HCT116 (cell line): ENCODE data around the gene ASNS. TPM values are rescaled to one million over a fixed set of nuclear protein-coding genes. Genes with fewer than 3 reads are reported as not detected.

Experiments
- ATAC-seq: fragments of 200-7000 bp; cut with Tn5 transposase; 2 replicates; pipeline ENCODE4 v1.9.1; 2020; ENCODE audit warnings: mild to moderate bottlenecking, moderate library complexity
- BruUV-seq: library from RNA; stranded (reverse); fragments of 400-500 nt; replicated peaks from 2 replicates; lab custom pipeline; 2021; lab: Mats Ljungman, UMichigan
- CTCF ChIA-PET: fragments of 300-600 bp; sonication (Branson Sonifier 250); formaldehyde crosslinking; loops from one replicate; lab custom pipeline; 2021; ENCODE audit warnings: antibody characterized with exemption; lab: Charles Lee
- POLR2A ChIA-PET: fragments of 300-600, 350-600 bp; sonication (Branson Sonifier 250); formaldehyde crosslinking; loops from one replicate; lab custom pipeline; 2021; ENCODE audit warnings: antibody characterized with exemption; lab: Charles Lee
- RAD21 ChIA-PET, 2 experiments: fragments of 300-600 bp; sonication (Branson Sonifier 250); formaldehyde crosslinking; loops; one replicate each; lab custom pipeline; 2023; ENCODE audit warnings: low total read pairs in 2 of 2; ENCODE audit not compliant: uncharacterized antibody in 2 of 2, unreplicated experiment in 2 of 2, low non-redundant PET in 1 of 2; lab: Charles Lee
- DNase-seq: peaks from one replicate; pipeline ENCODE4 v3.0.0-alpha.2; 2010; ENCODE audit warnings: low read depth, low spot score
- H2AFZ ChIP-seq: fragments of 200-600 bp; shearing (Covaris generic), sonication (generic); 2 replicates; pipeline ENCODE4 v1.6.1; 2017; ENCODE audit warnings: low read depth, mixed run types, mixed read lengths, antibody characterized with exemption, low read length; ENCODE audit not compliant: poor library complexity, severe bottlenecking
- H3K27ac ChIP-seq: 2 replicates; pipeline ENCODE4 v1.5.1; 2012; ENCODE audit warnings: low read depth, low read length
- H3K27me3 ChIP-seq: fragments of 200-600 bp; sonication (generic); 2 replicates; pipeline ENCODE4 v1.6.1; 2016; ENCODE audit warnings: mixed run types, low read length, mixed read lengths; ENCODE audit not compliant: insufficient read depth
- H3K36me3 ChIP-seq, 2 experiments: fragments of 200-500 bp in 1 of 2; fragments of 200-600 bp in 1 of 2; sonication (Bioruptor generic) in 1 of 2; sonication (generic) in 1 of 2; 2 replicates each; pipeline versions ENCODE4 v1.5.1 to v1.6.1; 2014 to 2016; ENCODE audit warnings: low read length in 2 of 2, inconsistent platforms in 1 of 2, mixed read lengths in 1 of 2, mixed run types in 1 of 2; ENCODE audit not compliant: insufficient read depth in 2 of 2, control insufficient read depth in 1 of 2
- H3K4me1 ChIP-seq, 2 experiments: fragments of 200-600 bp in 1 of 2; sonication (generic) in 1 of 2; 2 replicates each; pipeline versions ENCODE4 v1.5.1 to v1.6.1; 2012 to 2017; ENCODE audit warnings: low read length in 2 of 2, inconsistent platforms in 1 of 2, mild to moderate bottlenecking in 1 of 2, mixed read lengths in 1 of 2, mixed run types in 1 of 2, moderate library complexity in 1 of 2; ENCODE audit not compliant: insufficient read depth in 2 of 2, control insufficient read depth in 1 of 2
- H3K4me2 ChIP-seq: fragments of 200-600 bp; sonication (generic); 2 replicates; pipeline ENCODE4 v1.6.1; 2017; ENCODE audit warnings: mixed run types, low read length, mixed read lengths
- H3K4me3 ChIP-seq, 2 experiments: fragments of 200-600 bp in 1 of 2; sonication (generic) in 1 of 2; replicated peaks in 1 of 2; 2 replicates each; pipeline ENCODE4 v1.5.1; 2011 to 2016; ENCODE audit warnings: low read length in 2 of 2, control low read depth in 1 of 2, low read depth in 1 of 2, mild to moderate bottlenecking in 1 of 2, mixed read lengths in 1 of 2, mixed run types in 1 of 2
- H3K79me2 ChIP-seq: fragments of 200-600 bp; sonication (generic); 2 replicates; pipeline ENCODE4 v1.6.1; 2017; ENCODE audit warnings: mild to moderate bottlenecking, mixed run types, low read length, moderate library complexity, mixed read lengths; ENCODE audit not compliant: insufficient read depth
- H3K9ac ChIP-seq: fragments of 200-600 bp; sonication (generic); 2 replicates; pipeline ENCODE4 v1.6.1; 2016; ENCODE audit warnings: low read length, mixed read lengths
- H3K9me2 ChIP-seq: fragments of 200-600 bp; sonication (generic), shearing (Covaris generic); 2 replicates; pipeline ENCODE4 v1.6.1; 2017; ENCODE audit warnings: mixed run types, mild to moderate bottlenecking, moderate library complexity; ENCODE audit not compliant: insufficient read depth
- H3K9me3 ChIP-seq, 2 experiments: fragments of 200-500 bp in 1 of 2; fragments of 200-600 bp in 1 of 2; sonication (Bioruptor generic) in 1 of 2; sonication (generic) in 1 of 2; 2 replicates each; pipeline ENCODE4 v1.6.1; 2014 to 2017; ENCODE audit warnings: low read length in 2 of 2, mixed read lengths in 2 of 2, inconsistent platforms in 1 of 2, low read depth in 1 of 2, mild to moderate bottlenecking in 1 of 2, mixed run types in 1 of 2, moderate library complexity in 1 of 2; ENCODE audit not compliant: control insufficient read depth in 1 of 2, insufficient read depth in 1 of 2
- H4K20me1 ChIP-seq: fragments of 200-600 bp; sonication (generic), shearing (Covaris generic); 2 replicates; pipeline ENCODE4 v1.6.1; 2017; ENCODE audit warnings: mixed run types, mild to moderate bottlenecking, moderate library complexity; ENCODE audit not compliant: insufficient read depth
- ELF1 ChIP-seq: IDR thresholded peaks from 2 replicates; pipeline ENCODE4 v1.6.1; 2012; ENCODE audit warnings: low read depth, borderline replicate concordance
- MAX ChIP-seq: IDR thresholded peaks from 2 replicates; pipeline ENCODE4 v1.6.1; 2012
- SRF ChIP-seq: IDR thresholded peaks from 2 replicates; pipeline ENCODE4 v1.6.1; 2012; ENCODE audit warnings: low read depth
- TCF7L2 ChIP-seq: IDR thresholded peaks from 2 replicates; pipeline ENCODE4 v1.7.0; 2011; ENCODE audit warnings: borderline replicate concordance, inconsistent platforms; ENCODE audit not compliant: insufficient read depth, insufficient read length; ENCODE audit errors: extremely low read depth
- ZBTB33 ChIP-seq: IDR thresholded peaks from 2 replicates; pipeline ENCODE4 v1.6.1; 2011; ENCODE audit warnings: mild to moderate bottlenecking, low read length, moderate library complexity; ENCODE audit not compliant: insufficient replicate concordance; ENCODE audit errors: extremely low read depth
- ZFX ChIP-seq: fragments of 450-650 bp; IDR thresholded peaks from 2 replicates; pipeline ENCODE4 v1.6.1; 2017
- ZNF274 ChIP-seq: fragments of 200-500 bp; sonication (Bioruptor generic); IDR thresholded peaks from 2 replicates; pipeline ENCODE4 v1.6.1; 2014; ENCODE audit warnings: mild to moderate bottlenecking, low read depth, low read length, inconsistent platforms
- intact Hi-C: fragments of 100-400 bp; cut with micrococcal nuclease; formaldehyde crosslinking; loops from 2 replicates; pipeline ENCODE4 v1.10.0; 2022
- total RNA-seq: library from RNA; stranded (reverse); gene quantifications from one replicate; pipeline ENCODE4 v1.2.1, GENCODE V29; 2021; ENCODE audit not compliant: unreplicated experiment

ASNS gene
- total RNA-seq, 1 experiment from 2014 or later = 282 TPM

GRCh38 chr7:97865104-97865503, 7.1 kb downstream of the ASNS start:
- no TSS peak for BruUV-seq
- Histone ChIP-seq H3K4me2 (no peak overlapping the region), H3K79me2 (no peaks in the 10 kb centered on the region), H3K4me3 (no peak overlapping the region), H2AFZ (no peak overlapping the region), H3K27me3 (no peaks in the 10 kb centered on the region), H4K20me1 (no peaks in the 10 kb centered on the region), H3K27ac (no peak overlapping the region), H3K9ac (no peak overlapping the region), H3K9me3 (no peaks in the 10 kb centered on the region), H3K9me2 (no peaks in the 10 kb centered on the region), H3K36me3 (peaks cover 2 to 8% of the 10 kb centered on the region in 2 experiments; a peak in 1 of 4 replicates), H3K4me1 (no peaks in the 10 kb centered on the region)
- RAD21 ChIA-PET = no interaction called here
- POLR2A ChIA-PET = no interaction called here
- ATAC-seq (no peak), DNase-seq (no peak)
- intact Hi-C loops = no loop called here
- TF ChIP-seq MAX (no peak), ZFX (no peak), SRF (no peak), ZNF274 (no peak), ZBTB33 (no peak), ELF1 (no peak), TCF7L2 (no peak)
- CTCF ChIA-PET = no interaction called here
